HL-60/S4 treated with retinoic acid at 250 ng/mL for 4 days and 3 days (cell line): Measurements from ENCODE around the gene GRIP1.

Experiments used
- in situ Hi-C: fragments of 300-500 bp; cut with MboI; formaldehyde crosslinking; loops from 2 replicates; pipeline ENCODE4 v1.7.0; 2022; ENCODE audit warnings: low sequenced_read_pairs

Gene GRIP1

GRCh38 chr12:66603981-66604479, 74.8 kb downstream of the GRIP1 start:
- in situ Hi-C loops: no loop called here

DNA sequence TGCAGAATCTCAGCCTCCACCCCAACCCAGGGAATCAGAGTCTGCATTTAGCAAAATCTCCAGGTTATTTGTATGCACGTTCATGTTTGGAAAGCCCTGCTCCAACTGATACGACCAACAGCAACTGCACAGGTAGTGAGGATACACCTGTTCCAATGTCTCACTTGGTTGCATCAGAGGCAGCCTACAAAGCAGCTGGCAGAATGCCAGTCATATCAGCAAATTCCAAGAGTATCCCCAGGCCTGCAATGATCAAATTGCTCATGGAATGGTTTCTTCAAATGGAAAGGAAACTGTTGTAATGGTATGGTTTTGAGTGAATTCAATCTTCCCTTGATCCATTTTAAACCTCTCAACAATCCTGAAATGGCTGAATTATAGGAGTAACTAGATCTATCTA, 75.4 kb downstream of the GRIP1 start:
- in situ Hi-C loops: no loop called here

DNA sequence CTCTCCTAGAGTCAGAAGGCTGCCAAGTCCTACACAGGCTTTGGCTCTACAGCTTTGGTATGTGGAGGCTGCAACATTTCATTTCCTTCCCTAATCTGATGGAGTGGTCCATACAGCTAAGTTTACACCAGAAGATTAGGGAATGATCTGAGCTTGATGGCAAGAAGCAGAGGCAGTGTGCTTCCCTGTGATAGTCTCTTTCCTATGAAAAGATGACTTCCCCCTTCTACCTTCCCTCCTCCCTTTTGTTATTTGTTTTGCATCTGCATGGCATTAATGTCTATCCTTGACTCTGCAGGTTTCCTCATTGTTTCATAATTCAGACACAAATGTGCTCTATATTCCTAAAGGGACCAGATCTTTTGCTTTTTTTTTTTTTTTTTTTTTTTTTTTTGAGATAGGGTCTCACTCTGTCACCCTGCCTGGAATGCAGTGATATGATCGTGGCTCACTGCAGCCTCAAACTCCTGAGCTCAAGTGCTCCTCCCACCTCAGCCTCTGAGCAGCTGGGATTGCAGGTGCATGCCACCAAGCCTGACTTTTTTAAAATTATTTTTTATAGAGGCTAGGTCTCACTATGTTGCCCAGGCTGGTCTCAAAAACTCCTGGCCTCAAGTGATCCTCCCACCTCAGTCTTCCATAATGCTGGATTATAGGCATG, 76.3 kb downstream of the GRIP1 start:
- in situ Hi-C loops: no loop called here

DNA sequence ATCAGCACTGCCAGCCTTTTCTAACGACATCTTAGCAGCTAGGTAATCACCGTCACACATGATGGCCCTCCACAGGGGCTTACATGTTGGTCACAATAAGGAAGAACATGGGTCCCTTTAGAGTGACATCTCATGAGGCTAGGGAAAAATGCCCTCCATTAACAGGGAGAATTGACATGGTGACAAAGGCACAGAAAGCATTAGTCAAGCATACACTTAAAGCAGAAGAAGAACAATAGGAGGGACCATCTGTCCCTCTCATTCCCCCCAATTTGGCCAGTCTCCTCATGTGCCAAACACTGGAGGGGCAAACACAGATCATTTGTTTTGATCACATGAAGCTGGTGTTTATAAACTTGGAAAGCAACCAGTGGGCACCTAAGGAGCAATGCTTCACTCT, 78.0 kb downstream of the GRIP1 start:
- in situ Hi-C loops: no loop called here

- in situ Hi-C loops: no loop called here
These were observed 79.1 kb downstream of the GRIP1 start for GRCh38 chr12:66599816-66600215.

- in situ Hi-C loops: no loop called here
These were observed 80.3 kb downstream of the GRIP1 start for GRCh38 chr12:66598608-66599007.

DNA sequence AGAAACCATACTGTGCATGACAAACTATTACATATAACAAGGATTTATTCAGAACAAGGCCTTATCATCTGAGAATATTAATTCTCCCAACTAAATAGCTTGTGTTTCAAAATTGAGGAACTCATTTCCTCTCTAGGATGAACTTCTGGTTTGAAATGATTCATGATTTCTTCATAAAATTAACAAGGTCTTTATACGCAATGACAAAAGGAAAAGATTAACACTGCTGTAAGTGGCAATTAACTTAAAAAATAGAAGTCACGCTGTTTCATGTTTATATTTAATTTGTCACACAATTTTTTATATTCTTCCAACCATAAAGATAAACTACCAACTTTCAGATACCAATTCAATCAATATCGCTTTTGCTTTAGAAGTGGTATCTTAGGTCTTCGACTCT, 80.8 kb downstream of the GRIP1 start:
- in situ Hi-C loops: no loop called here

GRCh38 chr12:66596199-66596598, 82.7 kb downstream of the GRIP1 start:
- in situ Hi-C loops: no loop called here

DNA sequence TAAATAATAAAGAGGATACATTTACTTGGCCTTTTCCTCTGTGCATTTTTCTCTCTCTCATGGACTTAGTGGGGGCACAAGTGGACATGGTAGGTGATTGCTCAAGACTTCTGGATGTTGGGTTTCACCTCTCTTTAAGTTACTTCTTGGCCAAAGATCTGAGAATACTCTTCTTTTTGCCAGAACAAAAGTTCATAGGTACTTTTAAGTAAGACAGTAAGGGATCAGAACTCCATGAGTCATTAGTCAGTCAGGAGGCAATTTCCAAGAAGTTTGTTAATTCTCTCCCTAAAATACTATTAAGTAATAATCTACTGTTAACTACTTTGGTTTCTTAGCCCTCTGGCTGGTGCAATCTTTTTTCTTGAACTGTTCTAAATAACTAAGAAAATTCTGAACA, 84.2 kb downstream of the GRIP1 start:
- in situ Hi-C loops: no loop called here

DNA sequence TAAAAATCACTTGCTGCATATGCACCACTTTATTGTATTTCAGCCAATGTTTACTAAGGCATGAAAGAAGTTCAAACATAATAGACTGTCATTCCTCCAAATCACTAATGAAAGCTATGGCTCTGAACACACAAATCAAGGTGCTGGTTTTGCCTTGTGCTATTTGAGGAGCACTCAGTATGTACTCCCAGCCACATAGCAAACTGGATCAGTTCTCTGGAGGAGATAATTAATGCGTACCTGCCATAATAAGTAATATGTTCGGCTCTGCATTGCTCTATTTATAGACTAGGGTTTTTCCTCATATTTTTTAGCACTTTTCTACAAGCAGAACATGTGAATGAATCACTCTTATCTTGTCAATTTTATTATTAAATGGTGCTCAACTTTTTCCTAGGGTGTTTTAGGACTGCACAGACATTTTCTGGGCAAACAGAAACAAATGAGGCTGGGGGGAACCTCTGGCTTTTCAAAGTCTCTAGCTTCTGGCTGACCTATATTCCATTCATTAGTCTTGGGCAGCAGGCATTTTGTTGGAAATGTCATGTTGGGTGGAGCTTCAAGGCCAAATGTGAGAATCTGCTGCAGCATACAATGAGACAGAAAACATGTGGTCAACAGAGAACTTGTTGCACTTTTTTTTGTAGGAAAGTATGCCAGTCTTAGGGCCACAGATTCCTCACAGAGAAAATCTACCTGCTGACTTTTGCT, 88.4 kb downstream of the GRIP1 start:
- in situ Hi-C loops: no loop called here

DNA sequence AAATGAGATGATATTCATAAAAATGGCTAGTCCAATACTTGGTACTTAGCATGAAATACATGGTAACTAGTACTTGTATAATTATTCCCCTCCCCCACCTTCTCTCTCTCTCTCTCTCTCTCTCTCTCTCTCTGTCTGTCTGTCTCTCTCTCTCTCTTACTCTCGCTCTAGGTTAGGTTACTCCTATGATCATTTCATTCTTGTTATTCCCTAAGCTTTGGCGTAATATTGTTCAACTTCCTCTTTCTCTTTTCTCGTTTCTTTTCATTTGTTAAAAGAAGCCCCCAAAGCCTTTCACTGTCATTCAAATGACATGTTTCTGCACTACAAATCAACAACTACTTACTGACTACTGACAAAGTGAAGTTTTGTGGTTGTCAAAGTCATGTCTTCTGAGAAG, 89.8 kb downstream of the GRIP1 start:
- in situ Hi-C loops: no loop called here

- in situ Hi-C loops: no loop called here
These were observed 91.0 kb downstream of the GRIP1 start for GRCh38 chr12:66587912-66588311.

DNA sequence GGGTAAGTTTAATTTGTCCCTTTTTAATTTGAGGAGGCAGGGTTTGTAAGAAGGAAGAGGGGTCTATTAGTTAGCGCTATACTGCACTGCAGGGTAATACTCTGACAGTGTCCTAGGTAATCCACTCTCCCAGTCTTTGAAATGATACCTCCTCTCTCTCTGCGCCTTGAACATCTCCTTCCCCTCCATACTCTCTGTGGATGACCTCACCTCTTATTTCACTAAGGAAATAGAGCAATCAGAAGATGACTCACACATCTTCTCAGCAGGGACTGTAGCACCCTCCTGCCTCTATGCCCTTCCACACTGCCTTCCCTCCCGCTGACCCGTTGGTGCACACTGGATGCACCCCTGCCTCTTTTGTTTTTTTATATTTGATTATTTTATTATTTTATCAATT, 94.2 kb downstream of the GRIP1 start:
- in situ Hi-C loops: no loop called here

DNA sequence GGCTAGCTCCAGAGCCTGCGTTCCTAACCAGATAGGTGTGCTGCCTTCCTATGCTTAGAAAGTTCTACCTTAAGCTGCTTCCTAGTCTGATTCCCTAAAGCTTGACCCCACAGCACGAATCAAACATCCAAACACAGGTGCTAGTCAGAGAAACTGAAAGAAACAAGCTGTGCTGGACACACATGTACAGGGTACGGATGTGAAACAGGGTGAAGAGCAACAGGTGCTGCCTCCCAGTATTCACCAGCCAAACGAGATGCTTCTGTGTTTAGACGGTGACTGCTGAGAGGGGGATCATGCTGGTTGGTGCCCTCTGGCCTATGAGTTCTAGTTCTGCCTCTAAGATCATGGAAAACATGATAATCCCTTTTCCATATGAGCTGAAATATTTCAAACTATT, 105.3 kb downstream of the GRIP1 start:
- in situ Hi-C loops: no loop called here

GRCh38 chr12:66572845-66573244, 106.0 kb downstream of the GRIP1 start:
- in situ Hi-C loops: no loop called here

- in situ Hi-C loops: no loop called here
These were observed 107.4 kb downstream of the GRIP1 start for GRCh38 chr12:66571361-66571915.

- in situ Hi-C loops: no loop called here
These were observed 115.7 kb downstream of the GRIP1 start for GRCh38 chr12:66563220-66563619.

GRCh38 chr12:66555113-66555512, 123.8 kb downstream of the GRIP1 start:
- in situ Hi-C loops: no loop called here

GRCh38 chr12:66552716-66553115, 126.2 kb downstream of the GRIP1 start:
- in situ Hi-C loops: no loop called here

DNA sequence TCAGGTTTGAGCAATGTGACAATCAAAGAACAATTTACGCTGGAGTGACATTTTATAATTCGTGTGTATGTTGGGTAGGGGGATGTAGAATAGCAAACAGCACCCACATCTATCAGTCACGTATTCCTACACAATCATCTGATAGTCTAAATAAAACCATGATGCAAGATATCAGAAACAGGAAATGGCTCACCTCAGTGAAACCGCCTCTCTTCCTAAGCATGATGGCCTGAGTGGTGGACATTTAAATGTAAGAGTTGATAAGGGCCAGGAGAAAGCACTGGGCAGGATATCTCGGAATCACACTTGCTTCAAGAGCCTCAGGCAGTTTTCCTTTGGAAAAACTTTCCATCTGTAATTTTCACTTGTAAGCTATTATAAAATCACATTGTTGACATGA, 128.2 kb downstream of the GRIP1 start:
- in situ Hi-C loops: no loop called here

- in situ Hi-C loops: no loop called here
These were observed 129.9 kb downstream of the GRIP1 start for GRCh38 chr12:66549050-66549389.

GRCh38 chr12:66548338-66549049, 130.4 kb downstream of the GRIP1 start:
- in situ Hi-C loops: no loop called here
